Activated naive CD8-positive, alpha-beta T cell treated with anti-CD3 and anti-CD28 coated beads, Interleukin-2, amount 10 ng/mL, durations not matched to agents 7 days and 5 days (primary cell): ENCODE measurements around the gene CLEC18C. TPM values are rescaled to one million over a fixed set of nuclear protein-coding genes. Genes with fewer than 3 reads are reported as not detected.
A peak's percentile ranks its signal among the peaks of the same experiment; 100 is the strongest.
"Not testable (repeated sequence)": the region's sequence is repeated elsewhere in the genome, so short reads cannot be mapped to it uniquely, and the experiment has no call there.

Source experiments
- ATAC-seq: fragments of 150-1000 bp; cut with Tn5 transposase; one replicate; pipeline ENCODE4 v1.10.0; 2021; ENCODE audit warnings: low read depth, moderate library complexity
- POLR2A ChIA-PET: fragments of 350-600 bp; sonication (Branson Sonifier 250); formaldehyde crosslinking; loops from one replicate; lab custom pipeline; 2021; ENCODE audit warnings: antibody characterized with exemption; lab: Charles Lee
- DNase-seq: peaks from one replicate; pipeline ENCODE4 v3.0.0; 2021
- H3K27ac Mint-ChIP-seq: one replicate; pipeline ENCODE4 v1.8.0; 2022; ENCODE audit warnings: mild to moderate bottlenecking, mixed read lengths
- H3K27me3 Mint-ChIP-seq: one replicate; pipeline ENCODE4 v1.8.0; 2022; ENCODE audit warnings: mild to moderate bottlenecking, moderate library complexity, mixed read lengths
- H3K36me3 Mint-ChIP-seq: one replicate; pipeline ENCODE4 v1.8.0; 2021; ENCODE audit warnings: mild to moderate bottlenecking, mixed read lengths
- H3K4me1 Mint-ChIP-seq: one replicate; pipeline ENCODE4 v1.8.0; 2021; ENCODE audit warnings: mixed read lengths
- H3K4me3 Mint-ChIP-seq: one replicate; pipeline ENCODE4 v1.8.0; 2022; ENCODE audit warnings: mild to moderate bottlenecking, moderate library complexity, mixed read lengths
- H3K9me3 Mint-ChIP-seq: one replicate; pipeline ENCODE4 v1.8.0; 2021; ENCODE audit warnings: mixed read lengths
- total RNA-seq, 2 experiments: library from RNA; stranded (reverse); gene quantifications; one replicate each; pipeline ENCODE4 v1.2.3, GENCODE V29; 2021

Gene CLEC18C
- total RNA-seq, 2 experiments from 2014 or later = 0.67 to 1.1 TPM

DNA sequence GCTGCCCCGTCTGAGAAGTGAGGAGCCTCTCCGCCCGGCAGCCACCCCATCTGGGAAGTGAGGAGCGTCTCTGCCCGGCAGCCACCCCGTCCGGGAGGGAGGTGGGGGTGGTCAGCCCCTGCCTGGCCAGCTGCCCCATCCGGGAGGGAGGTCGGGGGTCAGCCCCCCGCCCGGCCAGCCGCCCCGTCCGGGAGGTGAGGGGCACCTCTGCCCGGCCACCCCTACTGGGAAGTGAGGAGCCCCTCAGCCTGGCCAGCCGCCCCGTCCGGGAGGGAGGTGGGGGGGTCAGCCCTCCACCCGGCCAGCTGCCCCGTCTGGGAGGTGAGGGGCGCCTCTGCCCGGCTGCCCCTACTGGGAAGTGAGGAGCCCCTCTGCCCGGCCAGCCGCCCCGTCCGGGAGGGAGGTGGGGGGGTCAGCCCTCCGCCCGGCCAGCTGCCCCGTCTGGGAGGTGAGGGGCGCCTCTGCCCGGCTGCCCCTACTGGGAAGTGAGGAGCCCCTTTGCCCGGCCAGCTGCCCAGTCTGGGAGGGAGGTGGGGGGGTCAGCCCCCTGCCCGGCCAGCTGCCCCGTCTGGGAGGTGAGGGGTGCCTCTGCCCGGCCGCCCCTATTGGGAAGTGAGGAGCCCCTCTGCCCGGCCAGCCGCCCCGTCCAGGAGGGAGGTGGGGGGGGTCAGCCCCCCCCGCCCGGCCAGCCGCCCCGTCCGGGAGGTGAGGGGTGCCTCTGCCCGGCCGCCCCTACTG, 31.2 kb downstream of the CLEC18C start:
- DNase-seq, H3K27ac Mint-ChIP-seq, H3K4me3 Mint-ChIP-seq, H3K4me1 Mint-ChIP-seq, POLR2A ChIA-PET, H3K27me3 Mint-ChIP-seq, H3K9me3 Mint-ChIP-seq, ATAC-seq: not testable (repeated sequence)
- H3K36me3 Mint-ChIP-seq = peaks cover 21% of the 10 kb centered on the region

- H3K36me3 Mint-ChIP-seq = peaks cover 26% of the 10 kb centered on the region
- ATAC-seq, H3K4me3 Mint-ChIP-seq, H3K4me1 Mint-ChIP-seq, H3K27ac Mint-ChIP-seq, POLR2A ChIA-PET, H3K27me3 Mint-ChIP-seq, DNase-seq, H3K9me3 Mint-ChIP-seq: not testable (repeated sequence)
Observed at GRCh38 chr16:70206382-70206781, 32.8 kb downstream of the CLEC18C start.

DNA sequence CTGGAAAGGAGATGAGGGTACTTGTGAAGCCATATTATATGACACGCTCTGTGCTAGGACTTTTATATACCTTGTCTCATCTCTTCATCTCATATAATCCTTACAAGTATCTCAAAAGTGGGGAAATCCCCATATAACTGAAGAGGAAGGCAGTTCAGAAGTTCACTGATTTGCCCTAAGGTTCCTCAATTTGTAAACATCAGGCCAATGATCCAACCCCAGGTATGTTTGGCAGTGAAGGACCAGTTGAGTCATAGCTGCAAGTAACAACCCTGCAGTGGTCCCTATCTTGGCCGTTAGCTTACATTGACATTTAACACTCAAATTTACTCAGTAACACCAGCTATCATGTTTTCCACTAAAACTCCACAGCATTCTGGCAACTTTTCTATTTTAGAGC, 45.0 kb downstream of the CLEC18C start:
- H3K27ac Mint-ChIP-seq, ATAC-seq, H3K9me3 Mint-ChIP-seq, POLR2A ChIA-PET, H3K27me3 Mint-ChIP-seq, DNase-seq, H3K4me1 Mint-ChIP-seq, H3K4me3 Mint-ChIP-seq: not testable (repeated sequence)
- H3K36me3 Mint-ChIP-seq = peaks cover 18% of the 10 kb centered on the region

GRCh38 chr16:70222574-70222973, 49.0 kb downstream of the CLEC18C start:
- H3K27me3 Mint-ChIP-seq, DNase-seq, H3K9me3 Mint-ChIP-seq, ATAC-seq, H3K4me1 Mint-ChIP-seq, POLR2A ChIA-PET, H3K4me3 Mint-ChIP-seq: not testable (repeated sequence)
- Mint-ChIP-seq H3K36me3 (peaks cover 19% of the 10 kb centered on the region), H3K27ac (peak overlapping the region; percentile 48)

- H3K4me3 Mint-ChIP-seq, H3K4me1 Mint-ChIP-seq, H3K9me3 Mint-ChIP-seq, DNase-seq, H3K27me3 Mint-ChIP-seq, POLR2A ChIA-PET, ATAC-seq: not testable (repeated sequence)
- H3K27ac Mint-ChIP-seq = peak overlapping the region; percentile 30
- H3K36me3 Mint-ChIP-seq = peaks cover 17% of the 10 kb centered on the region
Observed at GRCh38 chr16:70223216-70223615, 49.6 kb downstream of the CLEC18C start.

- POLR2A ChIA-PET, H3K9me3 Mint-ChIP-seq, H3K4me1 Mint-ChIP-seq, H3K27me3 Mint-ChIP-seq, ATAC-seq, H3K4me3 Mint-ChIP-seq, H3K27ac Mint-ChIP-seq, DNase-seq: not testable (repeated sequence)
- H3K36me3 Mint-ChIP-seq = peaks cover 17% of the 10 kb centered on the region
Observed at GRCh38 chr16:70223971-70224513, 50.5 kb downstream of the CLEC18C start.

GRCh38 chr16:70224645-70225044, 51.1 kb downstream of the CLEC18C start:
- POLR2A ChIA-PET = not testable (repeated sequence)

GRCh38 chr16:70225430-70225829, 51.8 kb downstream of the CLEC18C start:
- H3K27ac Mint-ChIP-seq, ATAC-seq, POLR2A ChIA-PET, H3K4me1 Mint-ChIP-seq, H3K4me3 Mint-ChIP-seq, H3K27me3 Mint-ChIP-seq, DNase-seq, H3K9me3 Mint-ChIP-seq: not testable (repeated sequence)
- H3K36me3 Mint-ChIP-seq = peaks cover 11% of the 10 kb centered on the region

More at GRCh38 chr16:70224645-70225044, 51.1 kb downstream of the CLEC18C start:
- H3K36me3 Mint-ChIP-seq = peaks cover 13% of the 10 kb centered on the region
- DNase-seq, H3K9me3 Mint-ChIP-seq, ATAC-seq, H3K4me3 Mint-ChIP-seq, H3K4me1 Mint-ChIP-seq, H3K27me3 Mint-ChIP-seq, H3K27ac Mint-ChIP-seq: not testable (repeated sequence)

DNA sequence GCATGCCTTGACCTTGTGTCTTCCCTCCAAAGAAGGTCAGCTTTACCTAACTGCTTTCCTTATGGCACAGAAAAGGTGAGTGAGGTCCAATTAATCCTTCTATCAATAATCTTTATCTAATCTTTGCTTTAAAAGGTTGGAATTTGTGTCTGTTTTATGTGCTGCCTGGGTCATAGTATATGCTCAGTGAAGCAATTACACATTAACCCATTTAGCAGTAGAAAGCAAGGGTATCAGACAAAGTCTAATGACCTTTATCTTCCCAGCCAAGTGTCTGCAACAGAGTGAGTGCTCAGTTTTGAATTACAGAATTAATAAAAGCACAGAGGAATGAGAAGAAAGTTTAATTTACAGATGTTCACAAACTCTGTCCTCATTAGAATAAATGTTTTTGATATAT, 52.4 kb downstream of the CLEC18C start:
- H3K27me3 Mint-ChIP-seq, ATAC-seq, H3K27ac Mint-ChIP-seq, H3K4me1 Mint-ChIP-seq, H3K9me3 Mint-ChIP-seq, H3K4me3 Mint-ChIP-seq, POLR2A ChIA-PET, DNase-seq: not testable (repeated sequence)
- H3K36me3 Mint-ChIP-seq = peaks cover 10% of the 10 kb centered on the region

DNA sequence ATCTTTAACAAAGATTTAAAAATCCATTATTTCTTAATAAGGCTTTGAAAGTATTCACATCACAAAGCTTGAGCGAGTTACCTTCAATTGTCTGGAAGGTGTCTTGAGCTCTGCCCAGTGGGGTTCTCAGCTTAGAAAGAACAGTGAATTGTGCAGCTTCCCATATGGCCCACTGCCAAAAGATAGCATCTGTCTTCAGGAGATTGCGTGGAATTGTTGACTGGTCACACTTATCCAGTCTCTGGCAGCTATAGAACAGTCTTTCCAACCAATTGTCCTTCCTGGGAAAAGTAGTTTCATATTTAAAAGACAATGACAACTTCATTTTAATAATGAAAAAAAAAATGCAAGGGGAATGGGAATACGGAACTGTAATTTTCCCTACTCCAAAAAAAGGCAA, 58.2 kb downstream of the CLEC18C start:
- H3K9me3 Mint-ChIP-seq, POLR2A ChIA-PET, DNase-seq, H3K27me3 Mint-ChIP-seq, H3K27ac Mint-ChIP-seq, H3K4me1 Mint-ChIP-seq, H3K4me3 Mint-ChIP-seq, H3K36me3 Mint-ChIP-seq, ATAC-seq: not testable (repeated sequence)

Other genes with a start within 250 kb of the CLEC18C start
- under 1 TPM; 0.68 to 0.91 TPM for gene CLEC18A, start 222.5 kb upstream of the CLEC18C start, total RNA-seq
- gene PDPR, start 59.5 kb upstream of the CLEC18C start, total RNA-seq = 10 to 100 TPM; 22.7 to 26.1 TPM
- 10 to 100 TPM; 28.8 to 29.4 TPM for gene EXOSC6, start 78.2 kb downstream of the CLEC18C start, total RNA-seq
- 100 to 1,000 TPM; 121 to 122 TPM for gene AARS1, start 115.7 kb downstream of the CLEC18C start, total RNA-seq
- gene DDX19B, start 125.4 kb downstream of the CLEC18C start, total RNA-seq = 10 to 100 TPM; 29.8 to 32.3 TPM
- 10 to 100 TPM; 35.5 to 40.4 TPM for gene DDX19A, start 173.1 kb downstream of the CLEC18C start, total RNA-seq